ENCODE measurements around the gene HSFX2. TPM values are rescaled to one million over a fixed set of nuclear protein-coding genes. Genes with fewer than 3 reads are reported as not detected.
"Not testable (repeated sequence)": the region's sequence is repeated elsewhere in the genome, so short reads cannot be mapped to it uniquely, and the experiment has no call there.

The HSFX2 gene
- total and polyA plus RNA-seq, 8 donors, result 0.17 to 1.2 (median 0.49) TPM

- no peak for DNase-seq
- Histone ChIP-seq H3K4me3 (no peak overlapping the region), H3K27ac (no peak overlapping the region), H3K36me3 (no peaks in the 10 kb centered on the region), H3K4me1 (peaks cover 0 to 7% of the 10 kb centered on the region in 2 donors), H3K9me3 (no peaks in the 10 kb centered on the region), H3K27me3 (no peaks in the 10 kb centered on the region)
- intact Hi-C loops (cut with DNase I), result no loop called here
- ATAC-seq, result no peak
- TF ChIP-seq CTCF (IDR thresholded peaks at IDR 0.05), result no peak
Observed at GRCh38 chrX:149628768-149629167, 33.7 kb upstream of the HSFX2 start.

- intact Hi-C loops (cut with DNase I), result no loop called here
- ATAC-seq, result no peak
- no peak for TF ChIP-seq CTCF (IDR thresholded peaks at IDR 0.05)
Observed at GRCh38 chrX:149628280-149628679, 33.2 kb upstream of the HSFX2 start.

GRCh38 chrX:149626829-149627228, 31.7 kb upstream of the HSFX2 start:
- DNase-seq; H3K27ac ChIP-seq; H3K27me3 ChIP-seq; H3K4me3 ChIP-seq; H3K9me3 ChIP-seq; intact Hi-C loops (cut with DNase I); H3K4me1 ChIP-seq; ATAC-seq; H3K36me3 ChIP-seq: not testable (repeated sequence)

More at GRCh38 chrX:149628280-149628679, 33.2 kb upstream of the HSFX2 start:
- H3K4me1 ChIP-seq, result peaks cover 0 to 7% of the 10 kb centered on the region in 2 donors
- no peaks in the 10 kb centered on the region for H3K36me3 ChIP-seq
- H3K9me3 ChIP-seq, result no peaks in the 10 kb centered on the region
- no peak overlapping the region for H3K27ac ChIP-seq
- H3K4me3 ChIP-seq, result no peak overlapping the region
- no peaks in the 10 kb centered on the region for H3K27me3 ChIP-seq
- no peak for DNase-seq

GRCh38 chrX:149619662-149620061, 24.5 kb upstream of the HSFX2 start:
- H3K27me3 ChIP-seq; H3K4me3 ChIP-seq; H3K9me3 ChIP-seq; ATAC-seq; H3K36me3 ChIP-seq; intact Hi-C loops (cut with DNase I); H3K4me1 ChIP-seq; H3K27ac ChIP-seq; DNase-seq: not testable (repeated sequence)

- TF ChIP-seq CTCF (IDR thresholded peaks at IDR 0.05), result no peak
- ATAC-seq (no peak), DNase-seq (no peak)
- intact Hi-C loops (cut with DNase I), result no loop called here
- Histone ChIP-seq H3K27ac (no peak overlapping the region), H3K36me3 (no peaks in the 10 kb centered on the region), H3K9me3 (no peaks in the 10 kb centered on the region), H3K27me3 (no peaks in the 10 kb centered on the region), H3K4me3 (no peak overlapping the region), H3K4me1 (no peaks in the 10 kb centered on the region)
Observed at GRCh38 chrX:149618871-149619270, 23.8 kb upstream of the HSFX2 start.

GRCh38 chrX:149611623-149612175, 16.6 kb upstream of the HSFX2 start:
- Histone ChIP-seq H3K9me3 (no peaks in the 10 kb centered on the region), H3K4me3 (no peak overlapping the region), H3K36me3 (no peaks in the 10 kb centered on the region), H3K4me1 (no peaks in the 10 kb centered on the region), H3K27ac (no peak overlapping the region), H3K27me3 (no peaks in the 10 kb centered on the region)
- TF ChIP-seq CTCF (IDR thresholded peaks at IDR 0.05), result no peak
- intact Hi-C loops (cut with DNase I), result no loop called here
- no peak for ATAC-seq
- no peak for DNase-seq

Data from left lung (tissue), 10 donors.